HEK293 (cell line): ENCODE results near the gene CAP2.

Source experiments
- CTCF ChIP-seq: fragments of 450-650 bp; formaldehyde crosslinking; IDR thresholded peaks from 2 replicates; pipeline ENCODE4 v1.5.1; 2016; ENCODE audit warnings: missing biosample characterization, missing genetic modification characterization
- YY1 ChIP-seq: fragments of 450-650 bp; formaldehyde crosslinking; IDR thresholded peaks from 2 replicates; pipeline ENCODE4 v1.5.1; 2018; ENCODE audit warnings: missing biosample characterization, missing genetic modification characterization
- ZBTB26 ChIP-seq: fragments of 450-650 bp; formaldehyde crosslinking; optimal IDR thresholded peaks from 2 replicates; pipeline ENCODE3; 2016; ENCODE audit warnings: missing biosample characterization, mild to moderate bottlenecking, missing genetic modification characterization
- ZNF10 ChIP-seq: fragments of 450-650 bp; formaldehyde crosslinking; IDR thresholded peaks from 2 replicates; pipeline ENCODE4 v1.5.1; 2017; ENCODE audit warnings: missing biosample characterization, missing genetic modification characterization
- ZNF18 ChIP-seq: fragments of 450-650 bp; formaldehyde crosslinking; IDR thresholded peaks from 2 replicates; pipeline ENCODE4 v1.5.1; 2016; ENCODE audit warnings: missing biosample characterization, missing genetic modification characterization
- ZNF274 ChIP-seq, 2 experiments: fragments of 200-500 bp in 1 of 2; fragments of 450-650 bp in 1 of 2; sonication (Bioruptor generic) in 1 of 2; formaldehyde crosslinking in 1 of 2; IDR thresholded peaks; 2 replicates each; pipeline versions ENCODE4 v1.5.1 to v1.6.1; 2014 to 2016; ENCODE audit warnings: borderline replicate concordance in 1 of 2, inconsistent platforms in 1 of 2, low read length in 1 of 2, missing biosample characterization in 1 of 2, missing genetic modification characterization in 1 of 2
- ZNF501 ChIP-seq: fragments of 450-650 bp; formaldehyde crosslinking; IDR thresholded peaks from 2 replicates; pipeline ENCODE4 v1.5.1; 2016; ENCODE audit warnings: missing biosample characterization, missing genetic modification characterization
- ZNF518A ChIP-seq: fragments of 450-650 bp; formaldehyde crosslinking; conservative IDR thresholded peaks from 2 replicates; pipeline ENCODE4 v1.5.1; 2016; ENCODE audit warnings: low read depth, missing biosample characterization, missing genetic modification characterization
- ZNF580 ChIP-seq: fragments of 450-650 bp; formaldehyde crosslinking; IDR thresholded peaks from 2 replicates; pipeline ENCODE4 v1.5.1; 2016; ENCODE audit warnings: missing biosample characterization, missing genetic modification characterization
- ZNF639 ChIP-seq: fragments of 450-650 bp; formaldehyde crosslinking; IDR thresholded peaks from 2 replicates; pipeline ENCODE4 v1.5.1; 2016; ENCODE audit warnings: missing biosample characterization, missing genetic modification characterization

- no peak for TF ChIP-seq CTCF
- TF ChIP-seq ZNF10 (tag by site-specific recombination): no peak
- TF ChIP-seq ZBTB26 (tag by site-specific recombination): no peak
- TF ChIP-seq ZNF18 (tag by site-specific recombination): no peak
- no peak for TF ChIP-seq ZNF501 (tag by site-specific recombination)
- TF ChIP-seq ZNF580: no peak
- TF ChIP-seq ZNF518A (tag by site-specific recombination): no peak
- TF ChIP-seq ZNF274 (IDR thresholded peaks at IDR 0.05; ENCODE audit: low read length): no peak
- TF ChIP-seq ZNF274 (tag by site-specific recombination; IDR thresholded peaks at IDR 0.05; ENCODE audit: borderline replicate concordance): no peak
- TF ChIP-seq ZNF639: no peak
- no peak for TF ChIP-seq YY1 (tag by site-specific recombination)
These were observed 48.8 kb downstream of the CAP2 start for GRCh38 chr6:17442196-17442595.
